ENCODE results near the gene PLA2G6. TPM values are rescaled to one million over a fixed set of nuclear protein-coding genes. Genes with fewer than 3 reads are reported as not detected.
"Not testable (repeated sequence)": the region's sequence is repeated elsewhere in the genome, so short reads cannot be mapped to it uniquely, and the experiment has no call there.

Gene PLA2G6
- total RNA-seq, 6 donors from 2014 or later = 21.1 to 295 (median 47.5) TPM

GRCh38 chr22:38151126-38151500, 30.5 kb downstream of the PLA2G6 start:
- no peak overlapping the region for H3K4me3 ChIP-seq
- H3K27ac ChIP-seq = no peak overlapping the region
- no peak for DNase-seq
- no peaks in the 10 kb centered on the region for H3K27me3 ChIP-seq
- no peak for ATAC-seq (ENCODE audit: low FRiP score in 2 of 2)
- H3K4me1 ChIP-seq = peaks cover 0 to 13% (median 8%) of the 10 kb centered on the region in 4 donors
- 92 to 93% methylated on average over 8 of the region's 8 CpGs for WGBS, 2 donors
- TF ChIP-seq EP300 (IDR thresholded peaks at IDR 0.05) (no peak), POLR2AphosphoS5 (IDR thresholded peaks at IDR 0.05) (no peak), CTCF (IDR thresholded peaks at IDR 0.05) (no peak), POLR2A (IDR thresholded peaks at IDR 0.05) (no peak)
- no peaks in the 10 kb centered on the region for H3K9me3 ChIP-seq
- no peaks in the 10 kb centered on the region for H3K36me3 ChIP-seq

GRCh38 chr22:38148245-38148644, 33.4 kb downstream of the PLA2G6 start:
- Histone ChIP-seq H3K4me1 (peaks cover 0 to 22% (median 10%) of the 10 kb centered on the region in 4 donors), H3K9me3 (no peaks in the 10 kb centered on the region), H3K4me3 (no peak overlapping the region), H3K27me3 (no peaks in the 10 kb centered on the region), H3K36me3 (no peaks in the 10 kb centered on the region), H3K27ac (peak overlapping the region in 2 of 4 donors; percentile 40 to 70)
- DNase-seq (no peak), ATAC-seq (ENCODE audit: low FRiP score in 2 of 2) (no peak)
- TF ChIP-seq POLR2A (IDR thresholded peaks at IDR 0.05) (no peak), POLR2AphosphoS5 (IDR thresholded peaks at IDR 0.05) (no peak), CTCF (IDR thresholded peaks at IDR 0.05) (no peak), EP300 (IDR thresholded peaks at IDR 0.05) (no peak)
- WGBS, 2 donors = 74 to 81% methylated on average over 5 of the region's 5 CpGs

- not testable (repeated sequence) for H3K9me3 ChIP-seq; H3K4me3 ChIP-seq; H3K27ac ChIP-seq; H3K27me3 ChIP-seq; DNase-seq; ATAC-seq (ENCODE audit: low FRiP score in 2 of 2); H3K36me3 ChIP-seq
- H3K4me1 ChIP-seq = peaks cover 0 to 24% (median 10%) of the 10 kb centered on the region in 4 donors
- 100% methylated on average over 3 of the region's 3 CpGs for WGBS, 2 donors
Observed at GRCh38 chr22:38146166-38146565, 35.5 kb downstream of the PLA2G6 start.

GRCh38 chr22:38144025-38144405, 37.6 kb downstream of the PLA2G6 start:
- Histone ChIP-seq H3K4me3 (no peak overlapping the region), H3K27ac (peak overlapping the region in 1 of 4 donors; percentile 24), H3K36me3 (peaks cover 0 to 4% (median 0%) of the 10 kb centered on the region in 4 donors), H3K9me3 (no peaks in the 10 kb centered on the region), H3K4me1 (peaks cover 0 to 24% (median 10%) of the 10 kb centered on the region in 4 donors), H3K27me3 (no peaks in the 10 kb centered on the region)
- TF ChIP-seq POLR2A (IDR thresholded peaks at IDR 0.05) (no peak), CTCF (IDR thresholded peaks at IDR 0.05) (no peak), POLR2AphosphoS5 (IDR thresholded peaks at IDR 0.05) (no peak), EP300 (IDR thresholded peaks at IDR 0.05) (no peak)
- ATAC-seq (ENCODE audit: low FRiP score in 2 of 2) (no peak), DNase-seq (no peak)
- 91 to 96% methylated on average over 5 of the region's 5 CpGs for WGBS, 2 donors

- TF ChIP-seq EP300 (IDR thresholded peaks at IDR 0.05) (no peak), POLR2A (IDR thresholded peaks at IDR 0.05) (no peak), CTCF (IDR thresholded peaks at IDR 0.05) (no peak), POLR2AphosphoS5 (IDR thresholded peaks at IDR 0.05) (no peak)
- Histone ChIP-seq H3K9me3 (no peaks in the 10 kb centered on the region), H3K36me3 (peaks cover 0 to 8% (median 0%) of the 10 kb centered on the region in 4 donors), H3K4me3 (no peak overlapping the region), H3K4me1 (peaks cover 0 to 17% (median 5%) of the 10 kb centered on the region in 4 donors), H3K27me3 (no peaks in the 10 kb centered on the region), H3K27ac (no peak overlapping the region)
- DNase-seq = no peak
- 93 to 96% methylated on average over 3 to 5 of the region's 5 CpGs for WGBS, 2 donors
- no peak for ATAC-seq (ENCODE audit: low FRiP score in 2 of 2)
Observed at GRCh38 chr22:38142606-38143005, 39.0 kb downstream of the PLA2G6 start.

Data from upper lobe of left lung (tissue), 6 donors.